WTC11 (cell line): ENCODE measurements around the gene PDC. TPM values are rescaled to one million over a fixed set of nuclear protein-coding genes. Genes with fewer than 3 reads are reported as not detected.
A peak's percentile ranks its signal among the peaks of the same experiment; 100 is the strongest.

Experiments used
- ATAC-seq: fragments of 200-7000 bp; cut with Tn5 transposase; 2 replicates; pipeline ENCODE4 v1.10.0; 2021; ENCODE audit warnings: mild to moderate bottlenecking, moderate library complexity
- CTCF ChIA-PET: fragments of 300-600 bp; sonication (Branson Sonifier 250); formaldehyde crosslinking; loops from one replicate; lab custom pipeline; 2021; ENCODE audit warnings: antibody characterized with exemption; lab: Charles Lee
- POLR2A ChIA-PET: fragments of 350-600 bp; sonication (Branson Sonifier 250); formaldehyde crosslinking; loops from one replicate; lab custom pipeline; 2021; ENCODE audit warnings: antibody characterized with exemption; lab: Charles Lee
- DNase-seq: peaks from one replicate; pipeline ENCODE4 v3.0.0; 2021; ENCODE audit warnings: low spot score
- H3K27ac Mint-ChIP-seq: 2 replicates; pipeline ENCODE4 v1.8.0; 2021; ENCODE audit warnings: mixed read lengths
- H3K27me3 Mint-ChIP-seq: 2 replicates; pipeline ENCODE4 v1.8.0; 2021; ENCODE audit warnings: low read depth, mild to moderate bottlenecking, moderate library complexity, mixed read lengths
- H3K36me3 Mint-ChIP-seq: 2 replicates; pipeline ENCODE4 v1.8.0; 2021; ENCODE audit warnings: mixed read lengths
- H3K4me1 Mint-ChIP-seq: 2 replicates; pipeline ENCODE4 v1.8.0; 2022; ENCODE audit warnings: mixed read lengths
- H3K4me3 Mint-ChIP-seq: 2 replicates; pipeline ENCODE4 v1.8.0; 2021; ENCODE audit warnings: mild to moderate bottlenecking, moderate library complexity, mixed read lengths
- H3K9me3 Mint-ChIP-seq: 2 replicates; pipeline ENCODE4 v1.8.0; 2021; ENCODE audit warnings: mixed read lengths
- ATF1 ChIP-seq: sonication (generic); formaldehyde crosslinking; IDR thresholded peaks from 2 replicates; pipeline ENCODE4 v1.8.1; 2023; ENCODE audit warnings: mild to moderate bottlenecking, moderate library complexity, missing genetic modification reagents
- FOXJ3 ChIP-seq: sonication (generic); formaldehyde crosslinking; IDR thresholded peaks from 2 replicates; pipeline ENCODE4 v1.9.0; 2021; ENCODE audit warnings: missing genetic modification reagents, mild to moderate bottlenecking, borderline replicate concordance
- HMGA2 ChIP-seq: fragments of 250-450 bp; sonication (Bioruptor Pico); IDR thresholded peaks from 2 replicates; pipeline ENCODE4 v1.4.0; 2021; ENCODE audit warnings: mild to moderate bottlenecking, moderate library complexity
- IRF2 ChIP-seq: sonication (generic); formaldehyde crosslinking; IDR thresholded peaks from 2 replicates; pipeline ENCODE4 v1.8.0; 2022; ENCODE audit warnings: low read depth, missing genetic modification reagents, borderline replicate concordance
- MYBL2 ChIP-seq: sonication (generic); formaldehyde crosslinking; IDR thresholded peaks from 2 replicates; pipeline ENCODE4 v1.8.1; 2023; ENCODE audit warnings: mild to moderate bottlenecking, moderate library complexity, missing genetic modification reagents
- NFATC4 ChIP-seq: fragments of 250-450 bp; sonication (Bioruptor Pico); IDR thresholded peaks from 2 replicates; pipeline ENCODE4 v1.9.0; 2021; ENCODE audit warnings: mild to moderate bottlenecking
- NFE2L1 ChIP-seq: sonication (generic); formaldehyde crosslinking; IDR thresholded peaks from 2 replicates; pipeline ENCODE4 v1.8.1; 2023; ENCODE audit warnings: missing genetic modification reagents
- OVOL2 ChIP-seq: fragments of 250-450 bp; sonication (Bioruptor Pico); IDR thresholded peaks from 2 replicates; pipeline ENCODE4 v1.9.0; 2021; ENCODE audit warnings: mild to moderate bottlenecking, borderline replicate concordance
- SMAD3 ChIP-seq: sonication (generic); formaldehyde crosslinking; IDR thresholded peaks from 2 replicates; pipeline ENCODE4 v1.8.0; 2022; ENCODE audit warnings: missing genetic modification reagents, mild to moderate bottlenecking, borderline replicate concordance
- SOX15 ChIP-seq: fragments of 250-450 bp; sonication (Bioruptor Pico); IDR thresholded peaks from 2 replicates; pipeline ENCODE4 v1.9.0; 2021; ENCODE audit warnings: mild to moderate bottlenecking
- SP1 ChIP-seq: sonication (generic); formaldehyde crosslinking; conservative IDR thresholded peaks from 2 replicates; pipeline ENCODE4 v1.8.1; 2022; ENCODE audit warnings: missing genetic modification reagents
- ZNF121 ChIP-seq: sonication (generic); formaldehyde crosslinking; IDR thresholded peaks from 2 replicates; pipeline ENCODE4 v1.8.0; 2023; ENCODE audit warnings: missing genetic modification reagents
- ZNF263 ChIP-seq: sonication (generic); formaldehyde crosslinking; IDR thresholded peaks from 2 replicates; pipeline ENCODE4 v1.8.1; 2022; ENCODE audit warnings: low read depth, mild to moderate bottlenecking, moderate library complexity, missing genetic modification reagents
- ZNF416 ChIP-seq: fragments of 250-450 bp; sonication (Bioruptor Pico); IDR thresholded peaks from 2 replicates; pipeline ENCODE4 v1.9.0; 2021; ENCODE audit warnings: mild to moderate bottlenecking, inconsistent platforms
- total RNA-seq: library from RNA; stranded (reverse); gene quantifications from 3 replicates; pipeline ENCODE4 v1.2.3, GENCODE V29; 2021
- TF ChIP-seq, protein P1 (sequence below): sonication (generic); formaldehyde crosslinking; IDR thresholded peaks from 2 replicates; pipeline ENCODE4 v1.8.0; 2022; ENCODE audit warnings: mild to moderate bottlenecking, missing genetic modification reagents
- TF ChIP-seq, protein P2 (sequence below): sonication (generic); formaldehyde crosslinking; IDR thresholded peaks from 2 replicates; pipeline ENCODE4 v1.8.0; 2023; ENCODE audit warnings: mild to moderate bottlenecking, missing genetic modification reagents
- TF ChIP-seq, protein P3 (sequence below): sonication (generic); formaldehyde crosslinking; IDR thresholded peaks from 2 replicates; pipeline ENCODE4 v1.8.1; 2023; ENCODE audit warnings: mild to moderate bottlenecking, moderate library complexity, missing genetic modification reagents
- TF ChIP-seq, protein P4 (sequence below): sonication (generic); formaldehyde crosslinking; IDR thresholded peaks from 2 replicates; pipeline ENCODE4 v1.8.1; 2022; ENCODE audit warnings: mild to moderate bottlenecking, missing genetic modification reagents, moderate library complexity, borderline replicate concordance
- TF ChIP-seq, protein P5 (sequence below): fragments of 250-450 bp; sonication (Bioruptor Pico); IDR thresholded peaks from 2 replicates; pipeline ENCODE4 v1.9.0; 2021; ENCODE audit warnings: mild to moderate bottlenecking, borderline replicate concordance
- TF ChIP-seq, protein P6 (sequence below): sonication (generic); formaldehyde crosslinking; IDR thresholded peaks from 2 replicates; pipeline ENCODE4 v1.8.1; 2023; ENCODE audit warnings: mild to moderate bottlenecking, missing genetic modification reagents, moderate library complexity
- TF ChIP-seq, protein P7 (sequence below): sonication (generic); formaldehyde crosslinking; IDR thresholded peaks from 2 replicates; pipeline ENCODE4 v1.8.0; 2023; ENCODE audit warnings: missing genetic modification reagents

The PDC gene
- total RNA-seq, 1 experiment from 2014 or later: not detected

DNA sequence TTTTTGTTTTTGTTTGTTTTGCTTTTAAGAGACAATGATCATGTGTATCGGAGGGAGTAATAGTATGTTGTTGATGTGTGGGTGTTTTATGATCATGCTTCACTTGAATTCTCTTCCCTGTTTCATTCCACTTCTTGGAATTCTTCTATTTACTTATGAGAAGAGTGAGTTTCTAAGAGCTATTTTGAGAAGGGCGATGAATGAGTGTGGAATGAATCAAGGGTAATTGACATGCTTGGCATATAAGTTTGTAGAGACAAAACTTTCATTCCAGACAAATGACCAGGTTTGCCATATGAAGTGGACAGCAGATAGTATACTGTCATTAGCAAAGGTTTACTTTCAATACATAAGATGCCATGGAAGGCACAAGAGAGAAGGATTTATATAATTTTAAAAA is 42.3 kb upstream of the PDC start (continued):
- TF ChIP-seq, protein P1, sequence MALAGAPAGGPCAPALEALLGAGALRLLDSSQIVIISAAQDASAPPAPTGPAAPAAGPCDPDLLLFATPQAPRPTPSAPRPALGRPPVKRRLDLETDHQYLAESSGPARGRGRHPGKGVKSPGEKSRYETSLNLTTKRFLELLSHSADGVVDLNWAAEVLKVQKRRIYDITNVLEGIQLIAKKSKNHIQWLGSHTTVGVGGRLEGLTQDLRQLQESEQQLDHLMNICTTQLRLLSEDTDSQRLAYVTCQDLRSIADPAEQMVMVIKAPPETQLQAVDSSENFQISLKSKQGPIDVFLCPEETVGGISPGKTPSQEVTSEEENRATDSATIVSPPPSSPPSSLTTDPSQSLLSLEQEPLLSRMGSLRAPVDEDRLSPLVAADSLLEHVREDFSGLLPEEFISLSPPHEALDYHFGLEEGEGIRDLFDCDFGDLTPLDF (CRISPR knock-in tag): no peak
- TF ChIP-seq FOXJ3: no peak

DNA sequence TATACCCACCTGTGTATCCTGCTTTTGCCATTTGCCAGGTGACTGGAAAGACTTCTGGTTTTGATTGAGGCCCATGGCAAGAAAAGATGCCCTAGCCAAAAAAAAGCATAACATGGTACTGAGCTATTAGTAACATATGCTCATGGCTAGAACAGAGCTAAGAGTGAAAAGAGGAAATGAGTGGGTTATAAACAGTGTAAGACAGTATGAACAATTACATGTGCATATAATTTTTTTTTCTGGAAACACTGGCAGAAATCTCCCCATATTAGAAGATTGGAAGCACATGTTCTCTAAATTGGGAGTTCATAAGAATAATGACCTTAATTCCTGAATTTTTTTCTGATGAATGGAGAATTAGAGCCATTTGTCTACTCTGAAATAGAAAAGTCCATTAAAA is 41.2 kb upstream of the PDC start:
- DNase-seq: no peak
- H3K27ac Mint-ChIP-seq: no peak overlapping the region
- POLR2A ChIA-PET: no interaction called here
- no peak for ATAC-seq
- peaks cover 21% of the 10 kb centered on the region for H3K9me3 Mint-ChIP-seq
- no peak overlapping the region for H3K4me3 Mint-ChIP-seq
- peaks cover 12% of the 10 kb centered on the region for H3K36me3 Mint-ChIP-seq
- peaks cover 18% of the 10 kb centered on the region for H3K4me1 Mint-ChIP-seq
- TF ChIP-seq, protein P2, sequence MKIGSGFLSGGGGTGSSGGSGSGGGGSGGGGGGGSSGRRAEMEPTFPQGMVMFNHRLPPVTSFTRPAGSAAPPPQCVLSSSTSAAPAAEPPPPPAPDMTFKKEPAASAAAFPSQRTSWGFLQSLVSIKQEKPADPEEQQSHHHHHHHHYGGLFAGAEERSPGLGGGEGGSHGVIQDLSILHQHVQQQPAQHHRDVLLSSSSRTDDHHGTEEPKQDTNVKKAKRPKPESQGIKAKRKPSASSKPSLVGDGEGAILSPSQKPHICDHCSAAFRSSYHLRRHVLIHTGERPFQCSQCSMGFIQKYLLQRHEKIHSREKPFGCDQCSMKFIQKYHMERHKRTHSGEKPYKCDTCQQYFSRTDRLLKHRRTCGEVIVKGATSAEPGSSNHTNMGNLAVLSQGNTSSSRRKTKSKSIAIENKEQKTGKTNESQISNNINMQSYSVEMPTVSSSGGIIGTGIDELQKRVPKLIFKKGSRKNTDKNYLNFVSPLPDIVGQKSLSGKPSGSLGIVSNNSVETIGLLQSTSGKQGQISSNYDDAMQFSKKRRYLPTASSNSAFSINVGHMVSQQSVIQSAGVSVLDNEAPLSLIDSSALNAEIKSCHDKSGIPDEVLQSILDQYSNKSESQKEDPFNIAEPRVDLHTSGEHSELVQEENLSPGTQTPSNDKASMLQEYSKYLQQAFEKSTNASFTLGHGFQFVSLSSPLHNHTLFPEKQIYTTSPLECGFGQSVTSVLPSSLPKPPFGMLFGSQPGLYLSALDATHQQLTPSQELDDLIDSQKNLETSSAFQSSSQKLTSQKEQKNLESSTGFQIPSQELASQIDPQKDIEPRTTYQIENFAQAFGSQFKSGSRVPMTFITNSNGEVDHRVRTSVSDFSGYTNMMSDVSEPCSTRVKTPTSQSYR: no peak
- TF ChIP-seq, protein P3, sequence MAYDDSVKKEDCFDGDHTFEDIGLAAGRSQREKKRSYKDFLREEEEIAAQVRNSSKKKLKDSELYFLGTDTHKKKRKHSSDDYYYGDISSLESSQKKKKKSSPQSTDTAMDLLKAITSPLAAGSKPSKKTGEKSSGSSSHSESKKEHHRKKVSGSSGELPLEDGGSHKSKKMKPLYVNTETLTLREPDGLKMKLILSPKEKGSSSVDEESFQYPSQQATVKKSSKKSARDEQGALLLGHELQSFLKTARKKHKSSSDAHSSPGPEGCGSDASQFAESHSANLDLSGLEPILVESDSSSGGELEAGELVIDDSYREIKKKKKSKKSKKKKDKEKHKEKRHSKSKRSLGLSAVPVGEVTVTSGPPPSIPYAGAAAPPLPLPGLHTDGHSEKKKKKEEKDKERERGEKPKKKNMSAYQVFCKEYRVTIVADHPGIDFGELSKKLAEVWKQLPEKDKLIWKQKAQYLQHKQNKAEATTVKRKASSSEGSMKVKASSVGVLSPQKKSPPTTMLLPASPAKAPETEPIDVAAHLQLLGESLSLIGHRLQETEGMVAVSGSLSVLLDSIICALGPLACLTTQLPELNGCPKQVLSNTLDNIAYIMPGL (CRISPR knock-in tag): no peak
- no peak for TF ChIP-seq ZNF121 (CRISPR knock-in tag)
- no peak for TF ChIP-seq FOXJ3
- TF ChIP-seq SMAD3 (CRISPR knock-in tag): no peak
- TF ChIP-seq ATF1 (CRISPR knock-in tag): no peak
- TF ChIP-seq NFATC4 (CRISPR knock-in tag): no peak
- no peak for TF ChIP-seq ZNF416 (CRISPR knock-in tag)
- CTCF ChIA-PET: no interaction called here
- no peaks in the 10 kb centered on the region for H3K27me3 Mint-ChIP-seq

DNA sequence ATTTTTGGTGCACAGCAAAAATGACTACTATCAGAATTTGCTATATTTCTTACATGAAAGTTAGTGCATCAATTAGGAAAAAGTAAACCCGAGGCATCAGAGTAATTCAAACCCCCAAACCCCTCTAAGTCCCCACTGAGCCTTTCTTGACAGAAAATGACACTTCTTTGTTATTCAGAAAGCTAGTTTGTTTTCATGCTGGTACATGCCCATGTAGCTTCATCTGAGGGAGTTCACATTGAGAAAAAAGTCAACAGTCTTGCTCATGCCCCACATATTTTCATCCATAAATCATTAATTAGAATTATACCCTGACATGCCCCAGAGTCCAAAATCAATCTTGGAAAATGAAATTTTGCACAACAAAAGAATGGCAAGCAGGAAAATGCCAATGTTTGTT is 39.9 kb upstream of the PDC start:
- Mint-ChIP-seq H3K27ac (no peak overlapping the region), H3K27me3 (no peaks in the 10 kb centered on the region), H3K4me3 (no peak overlapping the region), H3K4me1 (peaks cover 18% of the 10 kb centered on the region), H3K36me3 (peaks cover 5% of the 10 kb centered on the region), H3K9me3 (peaks cover 13% of the 10 kb centered on the region)
- ChIA-PET POLR2A (no interaction called here), CTCF (no interaction called here)
- ATAC-seq (peak; percentile 43), DNase-seq (no peak)
- TF ChIP-seq, protein P4, sequence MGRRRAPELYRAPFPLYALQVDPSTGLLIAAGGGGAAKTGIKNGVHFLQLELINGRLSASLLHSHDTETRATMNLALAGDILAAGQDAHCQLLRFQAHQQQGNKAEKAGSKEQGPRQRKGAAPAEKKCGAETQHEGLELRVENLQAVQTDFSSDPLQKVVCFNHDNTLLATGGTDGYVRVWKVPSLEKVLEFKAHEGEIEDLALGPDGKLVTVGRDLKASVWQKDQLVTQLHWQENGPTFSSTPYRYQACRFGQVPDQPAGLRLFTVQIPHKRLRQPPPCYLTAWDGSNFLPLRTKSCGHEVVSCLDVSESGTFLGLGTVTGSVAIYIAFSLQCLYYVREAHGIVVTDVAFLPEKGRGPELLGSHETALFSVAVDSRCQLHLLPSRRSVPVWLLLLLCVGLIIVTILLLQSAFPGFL (CRISPR knock-in tag): no peak
- TF ChIP-seq, protein P5, sequence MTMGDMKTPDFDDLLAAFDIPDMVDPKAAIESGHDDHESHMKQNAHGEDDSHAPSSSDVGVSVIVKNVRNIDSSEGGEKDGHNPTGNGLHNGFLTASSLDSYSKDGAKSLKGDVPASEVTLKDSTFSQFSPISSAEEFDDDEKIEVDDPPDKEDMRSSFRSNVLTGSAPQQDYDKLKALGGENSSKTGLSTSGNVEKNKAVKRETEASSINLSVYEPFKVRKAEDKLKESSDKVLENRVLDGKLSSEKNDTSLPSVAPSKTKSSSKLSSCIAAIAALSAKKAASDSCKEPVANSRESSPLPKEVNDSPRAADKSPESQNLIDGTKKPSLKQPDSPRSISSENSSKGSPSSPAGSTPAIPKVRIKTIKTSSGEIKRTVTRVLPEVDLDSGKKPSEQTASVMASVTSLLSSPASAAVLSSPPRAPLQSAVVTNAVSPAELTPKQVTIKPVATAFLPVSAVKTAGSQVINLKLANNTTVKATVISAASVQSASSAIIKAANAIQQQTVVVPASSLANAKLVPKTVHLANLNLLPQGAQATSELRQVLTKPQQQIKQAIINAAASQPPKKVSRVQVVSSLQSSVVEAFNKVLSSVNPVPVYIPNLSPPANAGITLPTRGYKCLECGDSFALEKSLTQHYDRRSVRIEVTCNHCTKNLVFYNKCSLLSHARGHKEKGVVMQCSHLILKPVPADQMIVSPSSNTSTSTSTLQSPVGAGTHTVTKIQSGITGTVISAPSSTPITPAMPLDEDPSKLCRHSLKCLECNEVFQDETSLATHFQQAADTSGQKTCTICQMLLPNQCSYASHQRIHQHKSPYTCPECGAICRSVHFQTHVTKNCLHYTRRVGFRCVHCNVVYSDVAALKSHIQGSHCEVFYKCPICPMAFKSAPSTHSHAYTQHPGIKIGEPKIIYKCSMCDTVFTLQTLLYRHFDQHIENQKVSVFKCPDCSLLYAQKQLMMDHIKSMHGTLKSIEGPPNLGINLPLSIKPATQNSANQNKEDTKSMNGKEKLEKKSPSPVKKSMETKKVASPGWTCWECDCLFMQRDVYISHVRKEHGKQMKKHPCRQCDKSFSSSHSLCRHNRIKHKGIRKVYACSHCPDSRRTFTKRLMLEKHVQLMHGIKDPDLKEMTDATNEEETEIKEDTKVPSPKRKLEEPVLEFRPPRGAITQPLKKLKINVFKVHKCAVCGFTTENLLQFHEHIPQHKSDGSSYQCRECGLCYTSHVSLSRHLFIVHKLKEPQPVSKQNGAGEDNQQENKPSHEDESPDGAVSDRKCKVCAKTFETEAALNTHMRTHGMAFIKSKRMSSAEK (CRISPR knock-in tag): no peak
- TF ChIP-seq, protein P6, sequence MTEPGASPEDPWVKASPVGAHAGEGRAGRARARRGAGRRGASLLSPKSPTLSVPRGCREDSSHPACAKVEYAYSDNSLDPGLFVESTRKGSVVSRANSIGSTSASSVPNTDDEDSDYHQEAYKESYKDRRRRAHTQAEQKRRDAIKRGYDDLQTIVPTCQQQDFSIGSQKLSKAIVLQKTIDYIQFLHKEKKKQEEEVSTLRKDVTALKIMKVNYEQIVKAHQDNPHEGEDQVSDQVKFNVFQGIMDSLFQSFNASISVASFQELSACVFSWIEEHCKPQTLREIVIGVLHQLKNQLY (CRISPR knock-in tag): no peak
- TF ChIP-seq SMAD3 (CRISPR knock-in tag) (no peak), ZNF263 (CRISPR knock-in tag) (no peak), HMGA2 (CRISPR knock-in tag) (no peak), SOX15 (no peak), IRF2 (CRISPR knock-in tag) (no peak), MYBL2 (CRISPR knock-in tag) (no peak), NFE2L1 (CRISPR knock-in tag) (no peak), OVOL2 (CRISPR knock-in tag) (no peak), SP1 (CRISPR knock-in tag) (no peak)
- TF ChIP-seq, protein P7, sequence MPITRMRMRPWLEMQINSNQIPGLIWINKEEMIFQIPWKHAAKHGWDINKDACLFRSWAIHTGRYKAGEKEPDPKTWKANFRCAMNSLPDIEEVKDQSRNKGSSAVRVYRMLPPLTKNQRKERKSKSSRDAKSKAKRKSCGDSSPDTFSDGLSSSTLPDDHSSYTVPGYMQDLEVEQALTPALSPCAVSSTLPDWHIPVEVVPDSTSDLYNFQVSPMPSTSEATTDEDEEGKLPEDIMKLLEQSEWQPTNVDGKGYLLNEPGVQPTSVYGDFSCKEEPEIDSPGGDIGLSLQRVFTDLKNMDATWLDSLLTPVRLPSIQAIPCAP (CRISPR knock-in tag): no peak
